ENCODE data around the gene RASAL3.
A peak's percentile ranks its signal among the peaks of the same experiment; 100 is the strongest.

RASAL3 gene

DNA sequence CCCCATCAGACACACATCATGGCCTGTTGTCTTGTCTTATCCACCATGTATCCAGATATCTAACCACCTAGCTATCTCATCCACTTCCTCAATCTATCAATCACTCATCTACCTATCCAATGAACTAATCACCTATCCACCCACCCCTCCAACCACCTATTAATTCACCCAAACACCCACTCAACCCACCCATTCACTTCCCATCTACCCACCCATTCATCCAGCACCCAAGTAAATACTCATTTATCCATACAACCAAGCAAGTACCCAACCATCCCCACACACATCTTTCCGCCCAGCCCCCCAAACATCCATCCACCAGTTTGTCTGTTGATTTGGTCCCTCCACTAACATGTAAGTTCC, 13.8 kb downstream of the RASAL3 start:
- DNase-seq (ENCODE audit: insufficient read length, low spot score) (no peak), FAIRE-seq (peak; percentile 65)

GRCh38 chr19:15449620-15450527, 14.5 kb downstream of the RASAL3 start, which contains the start of gene WIZ:
Gene WIZ, minus strand, starts transcription at chr19:15449956. Its CDS starts 1,649 bp downstream, at chr19:15448307.
- FAIRE-seq (no peak), DNase-seq (ENCODE audit: insufficient read length, low spot score) (peak; percentile 82)

- FAIRE-seq (no peak), DNase-seq (ENCODE audit: insufficient read length, low spot score) (no peak)
Observed at GRCh38 chr19:15448778-15449619, 15.3 kb downstream of the RASAL3 start.

GRCh38 chr19:15448044-15448777, 16.1 kb downstream of the RASAL3 start:
- peak; percentile 51 for FAIRE-seq
- no peak for DNase-seq (ENCODE audit: insufficient read length, low spot score)

DNA sequence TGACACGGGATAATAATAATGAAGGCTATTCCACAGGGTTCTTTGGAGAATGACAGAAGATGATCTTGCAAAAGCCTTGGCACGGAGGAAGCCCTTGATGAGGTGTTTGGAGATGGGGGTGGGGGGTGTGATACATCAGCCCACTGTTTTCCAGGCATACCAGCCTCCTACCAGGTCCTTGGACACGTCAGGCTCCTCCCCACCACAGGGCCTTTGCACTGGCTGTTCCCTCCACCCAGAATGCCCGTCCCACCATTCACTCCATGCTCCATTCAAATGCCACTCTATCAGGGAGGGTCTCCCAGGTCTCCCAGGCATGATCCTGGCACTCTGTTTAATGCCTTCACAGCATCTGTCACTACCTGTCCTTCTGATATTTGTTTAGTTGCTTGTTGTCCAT, 17.3 kb downstream of the RASAL3 start:
- DNase-seq (ENCODE audit: insufficient read length, low spot score) (no peak), FAIRE-seq (no peak)

- no peak for DNase-seq (ENCODE audit: insufficient read length, low spot score)
- FAIRE-seq: no peak
Observed at GRCh38 chr19:15445807-15446376, 18.5 kb downstream of the RASAL3 start.

GRCh38 chr19:15445227-15445605, 19.1 kb downstream of the RASAL3 start:
- DNase-seq (ENCODE audit: insufficient read length, low spot score): no peak
- no peak for FAIRE-seq

- no peak for FAIRE-seq
Observed at GRCh38 chr19:15444505-15445226, 19.7 kb downstream of the RASAL3 start.

GRCh38 chr19:15443838-15444237, 20.5 kb downstream of the RASAL3 start:
- no peak for FAIRE-seq
- no peak for DNase-seq (ENCODE audit: insufficient read length, low spot score)

More at GRCh38 chr19:15444505-15445226, 19.7 kb downstream of the RASAL3 start:
- DNase-seq (ENCODE audit: insufficient read length, low spot score): no peak

- DNase-seq (ENCODE audit: insufficient read length, low spot score) (no peak), FAIRE-seq (no peak)
Observed at GRCh38 chr19:15443325-15443724, 21.0 kb downstream of the RASAL3 start.

- no peak for DNase-seq (ENCODE audit: insufficient read length, low spot score)
- no peak for FAIRE-seq
Observed at GRCh38 chr19:15442142-15442920, 22.0 kb downstream of the RASAL3 start.

DNA sequence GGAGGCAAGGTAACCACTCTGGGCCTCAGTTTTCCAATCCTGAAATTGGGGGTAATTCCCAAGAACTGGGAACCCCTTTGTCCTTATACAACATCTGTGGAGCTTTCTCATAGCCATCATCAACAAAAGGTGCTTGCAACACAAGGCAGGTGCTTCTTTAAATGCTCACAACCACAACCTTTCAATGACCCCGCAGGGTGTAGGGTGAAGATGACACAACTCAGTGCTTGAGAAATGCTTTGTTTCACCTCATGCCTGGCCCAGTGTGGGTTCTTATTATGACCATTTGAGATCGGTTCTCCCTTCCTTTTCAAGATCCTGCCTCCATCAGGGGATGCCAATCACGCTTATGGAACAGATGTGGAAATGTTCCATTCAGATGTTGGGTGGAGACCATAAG, 23.0 kb downstream of the RASAL3 start:
- DNase-seq (ENCODE audit: insufficient read length, low spot score) (no peak), FAIRE-seq (no peak)

DNA sequence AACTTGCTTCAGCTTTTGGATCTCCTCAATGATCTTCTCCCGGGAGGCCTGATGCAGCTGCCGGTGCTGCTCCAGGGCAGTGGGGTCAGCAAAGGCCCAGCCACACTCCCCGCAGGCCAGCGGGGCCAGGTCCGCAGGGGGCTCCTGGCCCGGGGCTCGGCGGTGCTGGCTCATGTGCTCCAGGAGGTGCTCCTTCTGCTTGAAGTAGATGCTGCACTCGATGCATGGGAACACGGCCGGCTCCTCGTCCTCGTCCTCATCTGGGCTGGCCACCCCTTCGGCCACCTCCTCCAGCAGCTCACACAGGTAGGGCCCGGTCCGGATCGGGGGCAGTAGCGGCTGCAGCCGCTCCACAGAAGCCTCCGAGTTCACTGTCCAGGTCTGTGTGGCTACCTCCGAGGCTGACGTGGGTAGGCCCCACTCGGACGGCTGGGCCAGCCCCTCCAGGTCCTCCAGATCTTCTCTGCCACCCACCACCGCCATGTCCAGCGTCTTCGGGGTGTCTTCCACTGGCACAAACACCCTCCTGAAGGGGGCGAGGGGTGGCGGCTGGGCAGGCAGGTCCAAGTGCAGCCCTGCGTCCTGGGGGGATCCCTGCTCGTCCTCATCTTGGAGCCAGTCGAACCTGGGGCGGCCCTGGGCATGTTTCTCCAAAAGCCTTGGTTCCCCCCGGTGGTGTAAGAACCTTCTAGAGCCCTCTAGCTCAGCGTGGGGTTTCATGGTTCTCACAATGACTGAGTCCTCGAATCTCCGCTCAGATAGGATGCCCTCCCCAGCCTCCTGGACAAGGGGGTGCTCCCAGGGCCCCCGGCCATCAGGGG, 24.3 kb downstream of the RASAL3 start:
- no peak for FAIRE-seq
- DNase-seq (ENCODE audit: insufficient read length, low spot score): no peak

DNA sequence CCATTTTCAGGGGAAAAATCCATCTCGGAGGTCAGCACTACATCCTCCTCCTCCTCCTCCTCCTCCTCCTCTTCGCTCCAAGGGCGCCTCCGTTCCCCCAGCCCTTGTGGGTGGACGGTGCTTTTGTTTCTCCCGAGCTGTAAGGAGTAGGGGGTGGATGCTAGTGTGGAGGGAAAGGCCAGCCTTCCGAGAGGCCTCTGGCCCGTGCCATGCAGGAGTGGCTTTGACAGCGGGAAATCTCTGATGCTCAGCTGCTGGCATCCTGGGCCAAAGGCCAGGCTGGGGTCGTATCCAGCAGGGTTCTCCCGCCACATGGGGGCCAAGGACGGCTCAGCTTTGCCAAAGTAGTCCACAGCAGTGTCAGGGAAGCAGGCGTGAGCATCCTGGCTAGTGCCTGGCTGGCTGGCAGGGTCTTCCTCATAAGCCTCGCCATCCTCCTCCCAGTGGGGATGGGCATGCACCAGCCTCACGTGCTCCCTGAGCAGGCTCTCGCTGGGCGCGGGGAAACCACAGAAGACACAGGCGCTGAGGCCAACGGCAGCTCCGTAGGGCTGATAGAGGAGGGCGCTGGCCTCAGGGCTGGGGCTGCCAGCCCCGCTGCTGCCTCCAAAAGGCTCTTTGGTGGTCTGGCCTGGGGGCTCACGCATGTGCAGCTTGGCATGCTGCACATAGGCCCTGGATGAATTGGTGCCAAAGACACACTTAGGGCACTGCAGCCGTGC, 25.1 kb downstream of the RASAL3 start:
- FAIRE-seq: no peak

DNA sequence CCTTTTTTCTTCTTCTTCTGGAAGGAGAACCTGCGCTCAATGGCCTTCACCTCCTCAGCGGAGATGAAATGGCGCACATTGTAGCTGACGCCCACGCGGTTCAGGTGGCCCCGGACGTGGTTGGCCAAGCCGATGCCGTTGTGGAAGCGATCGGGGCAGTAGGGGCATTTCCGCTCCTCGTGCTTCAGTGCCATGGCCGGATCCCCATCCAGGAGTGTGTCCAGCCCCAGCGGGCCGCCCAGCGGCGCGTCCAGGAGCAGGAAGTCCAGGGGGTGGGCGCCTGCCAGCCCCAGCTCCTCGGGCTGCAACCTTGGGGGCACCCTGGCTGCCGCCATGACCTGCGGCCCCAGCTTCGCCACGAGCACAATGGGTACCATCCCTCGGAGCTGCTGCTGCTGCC, 25.8 kb downstream of the RASAL3 start:
- no peak for FAIRE-seq
- no peak for DNase-seq (ENCODE audit: insufficient read length, low spot score)

More for the DNA sequence above, 25.1 kb downstream of the RASAL3 start:
- DNase-seq (ENCODE audit: insufficient read length, low spot score): no peak

DNA sequence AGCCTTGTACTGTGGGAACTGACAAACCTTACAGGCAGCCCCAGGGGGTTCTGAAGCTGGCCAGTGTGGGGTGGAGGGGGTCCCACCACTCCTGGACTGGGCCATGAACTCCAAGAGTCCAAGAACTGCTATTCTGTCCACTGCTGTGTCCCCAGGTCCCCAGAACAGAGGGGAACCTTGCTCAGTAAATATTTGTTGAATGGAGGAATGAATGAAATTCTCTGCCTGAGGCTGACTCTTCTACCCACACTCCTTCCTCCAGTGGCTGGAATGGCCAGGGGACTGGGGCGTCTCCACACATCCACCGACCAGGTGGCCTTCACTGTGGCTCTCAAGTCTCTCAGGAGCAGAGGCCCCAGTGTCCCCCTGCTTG, 26.2 kb downstream of the RASAL3 start:
- DNase-seq (ENCODE audit: insufficient read length, low spot score): no peak
- no peak for FAIRE-seq

DNA sequence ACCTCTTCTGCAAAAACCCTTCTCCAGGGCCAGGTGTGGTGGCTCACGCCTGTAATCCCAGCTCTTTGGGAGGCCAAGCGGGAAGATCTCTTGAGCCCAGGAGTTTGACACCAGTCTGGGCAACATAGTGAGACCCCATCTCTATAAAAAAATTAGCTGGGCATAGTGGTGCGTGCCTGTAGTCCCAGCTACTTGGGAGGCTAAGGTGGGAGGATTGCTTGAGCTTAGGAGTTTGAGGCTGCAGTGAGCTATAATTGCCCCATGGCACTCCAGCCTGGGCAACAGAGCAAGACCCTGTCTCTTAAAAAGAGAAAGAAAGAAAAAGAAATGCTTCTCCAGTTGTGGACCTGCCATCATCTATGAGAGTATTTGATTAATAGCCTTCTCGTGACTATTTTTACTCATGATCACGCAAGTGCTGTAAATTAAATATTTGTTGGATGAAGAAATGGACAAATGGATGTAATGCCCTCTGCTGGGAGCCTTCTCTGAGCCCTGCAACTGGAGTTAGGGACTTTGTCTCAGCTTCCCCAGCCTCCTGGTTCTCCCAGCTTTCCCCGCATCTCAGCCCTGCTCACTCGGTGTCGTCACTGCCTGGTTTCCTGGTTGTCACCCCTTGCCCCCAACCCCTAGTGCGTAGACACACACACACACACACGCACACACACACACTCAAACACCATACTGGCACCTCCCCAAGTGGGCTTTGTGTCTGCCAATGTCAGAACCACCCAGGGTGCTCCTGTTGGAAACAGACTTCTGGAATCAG, 26.8 kb downstream of the RASAL3 start:
- DNase-seq (ENCODE audit: insufficient read length, low spot score) (no peak), FAIRE-seq (no peak)

All from HTR-8/SVneo (cell line).